ENCODE measurements around the gene PRTN3.

PRTN3 gene

GRCh38 chr19:871446-872265 is 30.9 kb downstream of the PRTN3 start:
- no peak for TF ChIP-seq CTCF (IDR thresholded peaks at IDR 0.05; ENCODE audit: low read depth, low read length, missing control alignments)
- no peak overlapping the region for H3K4me3 ChIP-seq (ENCODE audit: low read depth, low read length)
- no peak for DNase-seq (ENCODE audit: low read depth)

GRCh38 chr19:872266-872951 is 31.6 kb downstream of the PRTN3 start:
- peak; percentile 81 for DNase-seq (ENCODE audit: low read depth)
- TF ChIP-seq CTCF (IDR thresholded peaks at IDR 0.05; ENCODE audit: low read depth, low read length, missing control alignments), result no peak
- no peak overlapping the region for H3K4me3 ChIP-seq (ENCODE audit: low read depth, low read length)

GRCh38 chr19:873084-873483 is 32.3 kb downstream of the PRTN3 start:
- TF ChIP-seq CTCF (IDR thresholded peaks at IDR 0.05; ENCODE audit: low read depth, low read length, missing control alignments), result no peak
- no peak overlapping the region for H3K4me3 ChIP-seq (ENCODE audit: low read depth, low read length)
- DNase-seq (ENCODE audit: low read depth), result peak; percentile 77

GRCh38 chr19:873561-874041 is 32.8 kb downstream of the PRTN3 start:
- DNase-seq (ENCODE audit: low read depth), result no peak
- TF ChIP-seq CTCF (IDR thresholded peaks at IDR 0.05; ENCODE audit: low read depth, low read length, missing control alignments), result no peak
- H3K4me3 ChIP-seq (ENCODE audit: low read depth, low read length), result no peak overlapping the region

GRCh38 chr19:875265-875879 is 34.6 kb downstream of the PRTN3 start:
- DNase-seq (ENCODE audit: low read depth), result no peak
- TF ChIP-seq CTCF (IDR thresholded peaks at IDR 0.05; ENCODE audit: low read depth, low read length, missing control alignments), result no peak
- H3K4me3 ChIP-seq (ENCODE audit: low read depth, low read length), result no peak overlapping the region

- no peak for TF ChIP-seq CTCF (IDR thresholded peaks at IDR 0.05; ENCODE audit: low read depth, low read length, missing control alignments)
- no peak for DNase-seq (ENCODE audit: low read depth)
- H3K4me3 ChIP-seq (ENCODE audit: low read depth, low read length), result no peak overlapping the region
Measured at GRCh38 chr19:876089-876488, 35.3 kb downstream of the PRTN3 start.
